Measurements from ENCODE around the gene DHDH.

The DHDH gene

DNA sequence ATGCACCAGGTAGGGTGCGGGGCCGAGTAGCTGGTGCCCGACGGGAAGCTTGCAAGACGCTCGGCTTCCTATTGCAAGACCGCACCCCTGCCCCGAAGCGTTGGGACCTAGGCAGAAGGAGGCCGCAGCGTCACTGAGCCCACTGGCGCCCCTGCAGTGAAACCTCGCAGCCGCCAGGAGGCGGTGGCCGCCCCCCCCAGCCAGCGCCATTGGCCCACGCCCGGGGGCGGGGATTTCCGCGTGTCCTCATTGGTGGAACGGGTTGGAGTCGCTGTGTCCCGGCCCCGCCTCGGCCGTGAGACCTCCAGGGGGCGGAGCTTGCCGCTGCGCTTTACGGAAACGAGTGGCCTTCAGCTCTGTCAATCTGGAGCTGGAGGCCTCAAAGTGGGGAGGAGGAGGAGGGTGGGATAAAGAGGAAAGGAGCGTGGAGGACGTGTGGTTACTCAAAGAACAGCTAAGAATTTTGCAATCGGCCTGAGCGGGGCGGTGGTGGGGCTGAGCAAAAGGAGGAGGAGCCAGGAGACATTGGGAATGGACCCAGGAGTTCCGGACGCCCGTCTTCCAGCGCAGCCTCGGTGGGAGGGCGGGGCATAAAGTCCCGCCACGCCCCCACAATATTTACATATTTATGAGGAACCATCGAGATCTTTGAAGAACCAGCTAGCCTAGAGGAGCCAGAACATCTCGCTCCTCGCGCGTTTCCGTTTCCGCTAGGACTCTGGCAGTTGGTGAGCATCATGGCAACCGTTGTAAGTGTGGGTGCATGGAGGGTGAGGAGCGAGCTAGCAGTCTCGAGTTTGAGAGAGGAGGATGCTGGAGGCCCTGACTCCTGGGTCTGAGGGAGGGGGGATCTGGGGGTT, 59.9 kb downstream of the DHDH start, which contains the start of the genes GYS1 and RUVBL2:
TSS of gene GYS1 (minus strand) at position 135 of the 860 bp plus-strand sequence. CDS start 197 bp downstream, outside the sequence.
TSS of gene RUVBL2 (plus strand) at position 713 of the 860 bp plus-strand sequence. CDS start at position 738, 25 bp downstream.
- DNase-seq = peak; percentile 99

DNA sequence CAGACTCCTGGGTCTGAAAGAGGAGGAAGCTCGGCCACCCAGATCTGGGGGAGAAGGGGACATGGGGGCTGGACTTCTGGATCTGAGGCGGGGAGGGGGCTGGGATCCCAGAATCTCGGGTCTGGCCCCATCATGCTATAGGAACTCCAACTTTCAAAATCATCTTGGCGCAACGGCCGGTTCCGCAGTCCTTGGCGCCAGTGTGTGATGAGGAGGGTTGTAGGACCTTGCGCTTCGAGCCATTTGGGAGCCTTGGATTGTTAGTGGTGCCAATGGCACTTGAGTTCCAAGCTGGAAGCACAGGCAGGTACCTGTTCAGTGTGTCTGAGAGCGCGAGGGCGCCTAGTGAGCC, 60.5 kb downstream of the DHDH start:
- no peak for DNase-seq
